Astrocyte (in vitro differentiated cells and primary cell): ENCODE data around the gene MYMK. TPM values are rescaled to one million over a fixed set of nuclear protein-coding genes. Genes with fewer than 3 reads are reported as not detected.
A peak's percentile ranks its signal among the peaks of the same experiment; 100 is the strongest.

Experiments used
- DNase-seq: peaks from one replicate; pipeline ENCODE4 v3.0.0-alpha.2; 2010; ENCODE audit warnings: low read depth
- FAIRE-seq: peaks from 2 replicates; lab custom pipeline; 2011; peaks lifted over from hg19 to GRCh38; lab: Jason Lieb, UNC
- H2AFZ ChIP-seq: 2 replicates; pipeline ENCODE4 v1.6.0; 2012; ENCODE audit warnings: low read depth, low read length, inconsistent platforms
- H3K27ac ChIP-seq: 2 replicates; pipeline ENCODE4 v1.5.1; 2011; ENCODE audit warnings: low read depth, low read length, inconsistent platforms
- H3K27me3 ChIP-seq: 2 replicates; pipeline ENCODE4 v1.6.0; 2011; ENCODE audit warnings: low read length, inconsistent platforms; ENCODE audit not compliant: insufficient read depth
- H3K36me3 ChIP-seq: 2 replicates; pipeline ENCODE4 v1.5.1; 2011; ENCODE audit warnings: low read length, inconsistent platforms; ENCODE audit not compliant: insufficient read depth
- H3K4me1 ChIP-seq: 2 replicates; pipeline ENCODE4 v1.5.1; 2011; ENCODE audit warnings: low read length, inconsistent platforms; ENCODE audit not compliant: insufficient read depth
- H3K4me2 ChIP-seq: 2 replicates; pipeline ENCODE4 v1.6.0; 2012; ENCODE audit warnings: low read length, inconsistent platforms
- H3K4me3 ChIP-seq: 2 replicates; pipeline ENCODE4 v1.5.1; 2011; ENCODE audit warnings: low read depth, mild to moderate bottlenecking, low read length, inconsistent platforms; ENCODE audit not compliant: insufficient read depth
- H3K79me2 ChIP-seq: 2 replicates; pipeline ENCODE4 v1.6.0; 2012; ENCODE audit warnings: mild to moderate bottlenecking, low read length, inconsistent platforms; ENCODE audit not compliant: insufficient read depth
- H3K9ac ChIP-seq: 2 replicates; pipeline ENCODE4 v1.6.0; 2012; ENCODE audit warnings: mild to moderate bottlenecking, low read length, inconsistent platforms
- H3K9me3 ChIP-seq: 2 replicates; pipeline ENCODE4 v1.5.1; 2012; ENCODE audit warnings: low read depth, mild to moderate bottlenecking, low read length, inconsistent platforms; ENCODE audit not compliant: insufficient read depth
- H4K20me1 ChIP-seq: 2 replicates; pipeline ENCODE4 v1.6.0; 2012; ENCODE audit warnings: low read length, inconsistent platforms; ENCODE audit not compliant: insufficient read depth
- H3K27ac Mint-ChIP-seq: one replicate; pipeline ENCODE4 v1.8.0; 2021; ENCODE audit warnings: mild to moderate bottlenecking, mixed read lengths; ENCODE audit not compliant: unreplicated experiment
- H3K27me3 Mint-ChIP-seq: one replicate; pipeline ENCODE4 v1.8.0; 2021; ENCODE audit warnings: low read depth, mixed read lengths; ENCODE audit not compliant: unreplicated experiment
- H3K36me3 Mint-ChIP-seq: one replicate; pipeline ENCODE4 v1.8.0; 2021; ENCODE audit warnings: low read depth, mixed read lengths; ENCODE audit not compliant: unreplicated experiment
- H3K4me1 Mint-ChIP-seq: one replicate; pipeline ENCODE4 v1.8.0; 2021; ENCODE audit warnings: low read depth, mixed read lengths; ENCODE audit not compliant: unreplicated experiment
- H3K4me3 Mint-ChIP-seq: one replicate; pipeline ENCODE4 v1.8.0; 2021; ENCODE audit warnings: mild to moderate bottlenecking, moderate library complexity, mixed read lengths; ENCODE audit not compliant: unreplicated experiment
- H3K9me3 Mint-ChIP-seq: one replicate; pipeline ENCODE4 v1.8.0; 2021; ENCODE audit warnings: mild to moderate bottlenecking, mixed read lengths; ENCODE audit not compliant: unreplicated experiment
- CTCF ChIP-seq: IDR thresholded peaks from 2 replicates; pipeline ENCODE4 v1.5.1; 2011; ENCODE audit warnings: low read depth, mild to moderate bottlenecking, inconsistent platforms, low read length, moderate library complexity; ENCODE audit not compliant: insufficient read depth
- EZH2 ChIP-seq: IDR thresholded peaks from 2 replicates; pipeline ENCODE4 v1.6.1; 2012; ENCODE audit warnings: mild to moderate bottlenecking, low read length, inconsistent platforms; ENCODE audit not compliant: insufficient read depth
- total RNA-seq: library from RNA; stranded (reverse); gene quantifications from 2 replicates; pipeline ENCODE4 v1.2.1, GENCODE V29; 2021

MYMK gene
- total RNA-seq, 1 donor from 2014 or later = not detected

GRCh38 chr9:133483611-133484010 is 41.1 kb downstream of the MYMK start:
- Mint-ChIP-seq H3K27ac (no peak overlapping the region), H3K9me3 (no peaks in the 10 kb centered on the region)
- TF ChIP-seq EZH2 (no peak), CTCF (no peak)

DNA sequence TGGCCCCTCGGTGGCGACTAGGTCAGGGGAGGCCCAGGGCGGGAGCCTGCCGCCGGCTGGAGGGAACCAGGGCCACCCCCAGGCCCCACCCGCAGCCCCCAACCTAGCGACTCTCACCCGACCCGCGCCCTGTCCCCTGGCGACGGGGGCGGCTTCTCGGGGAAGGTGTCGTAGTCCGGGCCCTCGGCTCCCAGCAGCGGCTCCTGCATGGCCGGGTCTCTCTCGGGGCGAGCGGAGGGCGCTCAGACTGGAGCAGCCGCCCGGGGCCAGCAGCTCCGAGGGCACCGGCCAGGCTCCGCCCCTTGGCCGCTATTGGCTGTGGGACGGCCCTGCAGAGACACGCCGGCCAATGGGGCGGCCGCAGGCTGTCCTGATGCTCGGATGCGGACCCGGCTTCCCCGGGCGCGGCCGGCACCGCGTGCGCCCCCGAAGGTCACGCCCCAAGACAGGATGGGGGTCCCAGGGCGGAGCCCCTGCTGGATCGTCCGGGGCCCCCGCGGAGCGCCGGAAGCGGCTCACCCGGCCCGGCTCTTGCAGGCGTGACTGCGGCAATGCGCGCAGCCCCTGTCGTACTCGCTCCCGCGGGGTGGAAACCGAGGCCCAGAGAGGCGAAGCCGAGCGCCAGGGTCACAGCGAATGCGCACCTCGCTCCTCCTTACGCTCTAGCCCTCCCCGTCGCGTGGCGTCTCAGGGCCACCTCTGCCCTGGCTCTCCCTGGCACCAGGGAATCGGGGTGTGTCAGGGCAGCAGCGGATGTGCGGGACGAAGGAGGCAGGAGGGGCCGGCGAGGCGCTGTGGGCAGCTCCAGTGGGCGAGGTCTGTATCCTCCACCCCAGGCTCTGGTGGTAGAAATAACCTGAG is 45.7 kb downstream of the MYMK start, which contains the start of gene SLC2A6:
SLC2A6 (minus strand) TSS at position 249 of the 861 bp plus-strand sequence; CDS start at position 209, 40 bp downstream.
- H2AFZ ChIP-seq = peak within 1 kb of the TSS; percentile 100
- peak within 1 kb of the TSS; percentile 25 for H3K27ac ChIP-seq
- H3K27me3 Mint-ChIP-seq = peaks cover 14% of the 10 kb centered on the region
- no peaks in the 10 kb centered on the region for H3K9me3 Mint-ChIP-seq
- H3K36me3 Mint-ChIP-seq = peaks cover 2% of the 10 kb centered on the region
- peak within 1 kb of the TSS; percentile 68 for H3K4me3 ChIP-seq
- peak within 1 kb of the TSS; percentile 86 for H3K9ac ChIP-seq
- DNase-seq = peak; percentile 55
- H3K4me1 ChIP-seq = peaks cover 14% of the 10 kb centered on the region
- H3K36me3 ChIP-seq = no peaks in the 10 kb centered on the region
- H3K9me3 ChIP-seq = no peaks in the 10 kb centered on the region
- H3K79me2 ChIP-seq = peaks cover 11% of the 10 kb centered on the region
- H3K4me1 Mint-ChIP-seq = peaks cover 3% of the 10 kb centered on the region
- H3K4me2 ChIP-seq = peak within 1 kb of the TSS; percentile 98
- peak within 1 kb of the TSS; percentile 86 for H3K4me3 Mint-ChIP-seq
- TF ChIP-seq EZH2 = no peak
- no peak for TF ChIP-seq CTCF
- H3K27me3 ChIP-seq = no peaks in the 10 kb centered on the region
- peaks cover 15% of the 10 kb centered on the region for H4K20me1 ChIP-seq
- FAIRE-seq = no peak
- H3K27ac Mint-ChIP-seq = no peak within 1 kb of the TSS

More at GRCh38 chr9:133483611-133484010, 41.1 kb downstream of the MYMK start:
- no peaks in the 10 kb centered on the region for H3K9me3 ChIP-seq
- no peak overlapping the region for H3K4me2 ChIP-seq
- DNase-seq (no peak), FAIRE-seq (no peak)
- no peak overlapping the region for H3K9ac ChIP-seq
- no peaks in the 10 kb centered on the region for H3K79me2 ChIP-seq
- no peaks in the 10 kb centered on the region for H3K4me1 Mint-ChIP-seq
- no peaks in the 10 kb centered on the region for H3K36me3 ChIP-seq
- no peaks in the 10 kb centered on the region for H4K20me1 ChIP-seq
- peaks cover 17% of the 10 kb centered on the region for H3K27me3 Mint-ChIP-seq
- no peak overlapping the region for H3K4me3 Mint-ChIP-seq
- H3K27ac ChIP-seq = no peak overlapping the region
- H3K27me3 ChIP-seq = no peaks in the 10 kb centered on the region
- no peak overlapping the region for H2AFZ ChIP-seq
- H3K4me1 ChIP-seq = peaks cover 4% of the 10 kb centered on the region
- H3K36me3 Mint-ChIP-seq = no peaks in the 10 kb centered on the region
- no peak overlapping the region for H3K4me3 ChIP-seq
